ENCODE data around the gene CLIP4.

DNA sequence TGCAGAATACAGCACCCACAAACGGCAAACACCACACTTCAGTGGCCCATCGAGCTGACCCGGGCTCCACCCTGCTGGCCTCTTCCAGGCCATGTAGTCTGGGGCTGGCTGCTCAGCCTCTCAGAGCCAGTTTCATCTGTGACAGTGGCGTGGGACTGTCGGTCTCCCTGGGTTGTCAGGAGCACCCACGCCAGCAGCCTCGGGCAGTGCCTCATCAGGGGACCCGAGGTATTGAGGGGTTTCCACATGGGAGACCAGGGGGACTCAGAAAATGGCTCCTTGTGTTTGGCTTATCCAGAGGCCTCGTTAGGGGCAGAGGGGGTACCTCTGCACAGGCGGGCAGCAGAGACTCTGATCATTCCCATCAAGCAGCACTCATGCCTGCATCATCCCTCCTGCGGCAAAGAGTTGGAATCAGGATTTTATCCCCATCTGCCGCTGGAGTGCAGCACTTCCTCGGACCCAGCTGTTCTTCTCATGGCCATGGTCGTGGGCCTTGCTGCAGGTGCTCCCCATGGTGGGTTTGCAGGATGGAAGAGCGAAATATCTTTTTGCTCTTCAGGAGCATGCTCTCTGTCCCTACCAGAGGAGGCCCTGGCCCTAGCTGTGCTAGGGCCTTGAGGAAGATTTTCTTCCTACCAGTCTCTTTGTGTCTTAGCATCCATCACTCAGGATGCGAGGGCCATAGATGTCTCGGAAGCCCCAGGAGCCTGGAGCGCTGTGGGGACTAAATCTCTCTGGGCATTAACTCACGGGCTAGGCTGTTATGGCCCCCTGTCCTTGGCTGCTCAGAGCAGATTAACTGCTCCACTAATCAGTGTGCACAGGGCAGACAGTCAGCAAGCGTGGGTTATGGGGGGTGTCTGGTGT is 100.8 kb downstream of the CLIP4 start:
- TF ChIP-seq CTCF (IDR thresholded peaks at IDR 0.05; ENCODE audit: low read length) (no peak), EZH2 (IDR thresholded peaks at IDR 0.05; ENCODE audit: borderline replicate concordance, low read length) (no peak)
